ENCODE results near the gene STX10. TPM values are rescaled to one million over a fixed set of nuclear protein-coding genes. Genes with fewer than 3 reads are reported as not detected.
A peak's percentile ranks its signal among the peaks of the same experiment; 100 is the strongest.

Gene STX10
- total and polyA plus RNA-seq, 9 of the 15 experiments (the other 6 are each of a cell fraction or from before 2014, with no cell fraction given): 0.51 to 66.3 (median 31.0) TPM

DNA sequence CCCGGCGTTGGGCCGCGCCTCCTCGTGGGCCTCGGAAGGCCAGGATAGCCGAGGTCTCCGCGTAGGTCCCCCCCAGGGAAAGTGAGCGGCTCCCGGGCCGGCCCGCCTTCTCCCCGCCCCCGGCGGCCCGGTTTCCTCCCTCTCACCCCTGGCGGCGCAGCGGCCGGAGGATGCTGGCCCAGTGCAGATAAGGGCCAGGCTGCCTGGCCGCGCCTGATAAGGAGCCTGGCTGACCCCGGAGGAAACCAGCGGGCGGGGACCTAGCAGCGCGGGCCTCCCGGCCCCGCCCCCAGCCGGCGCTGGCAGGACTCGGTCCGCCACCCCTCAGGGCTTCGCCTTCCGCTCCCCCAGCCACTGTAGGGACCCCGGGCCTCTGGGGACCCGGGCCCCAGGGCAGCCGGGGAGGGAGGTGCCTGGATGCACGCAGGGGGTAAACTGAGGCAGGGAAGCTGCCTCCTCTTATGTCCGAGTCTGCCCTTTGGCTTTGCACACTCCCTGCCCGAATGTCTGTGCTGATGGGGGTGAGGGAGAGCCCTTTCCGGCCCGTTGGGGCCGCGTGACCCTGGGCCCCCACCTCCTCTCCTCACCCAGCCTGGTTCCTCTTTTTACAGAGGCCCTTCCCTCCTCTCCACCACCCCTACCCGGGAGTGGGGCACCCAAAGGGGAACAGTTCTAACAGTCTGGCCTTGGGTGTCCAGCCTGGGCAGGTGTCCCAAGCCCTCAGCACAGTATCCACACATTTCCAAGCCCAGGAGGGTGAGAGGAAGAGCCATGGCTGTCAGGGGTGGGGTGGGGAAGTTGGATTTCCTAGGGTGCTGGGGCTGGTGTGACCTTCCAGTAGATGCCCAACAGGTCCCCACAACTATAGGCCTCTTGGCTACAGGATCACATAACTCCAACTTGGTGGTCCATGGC lies 47.3 kb downstream of the STX10 start, which contains the start of gene LYL1 (continued):
- TF ChIP-seq NCOA6 (IDR thresholded peaks at IDR 0.05) (peak; percentile 43; the same call in 1 of the 2 replicates), MAFG (tag; conservative IDR thresholded peaks at IDR 0.05) (no peak), HNRNPUL1 (IDR thresholded peaks at IDR 0.05; ENCODE audit: low read length) (no peak), GTF2F1 (IDR thresholded peaks at IDR 0.05; ENCODE audit: low read depth, low read length) (no peak; the same call in 1 of the 2 replicates), CREBBP (IDR thresholded peaks at IDR 0.05; ENCODE audit: low read depth, low read length) (no peak), ZNF324 (CRISPR knock-in tag; IDR thresholded peaks at IDR 0.05) (no peak), SRF (CRISPR knock-in tag; IDR thresholded peaks at IDR 0.05) (peak in 1 of 2 experiments; percentile 81; a peak in 2 of 4 replicates), ZC3H4 (CRISPR knock-in tag; IDR thresholded peaks at IDR 0.05; ENCODE audit: borderline replicate concordance) (no peak; the same call in 1 of the 2 replicates), ZFPM2 (CRISPR knock-in tag; IDR thresholded peaks at IDR 0.05) (no peak), CEBPB (tag; IDR thresholded peaks at IDR 0.05) (no peak), FOXJ2 (tag; IDR thresholded peaks at IDR 0.05) (peak; percentile 49; the same call in 1 of the 2 replicates), FOXM1 (IDR thresholded peaks at IDR 0.05; ENCODE audit: low read depth) (peak; percentile 93), FOXM1 (CRISPR knock-in tag; IDR thresholded peaks at IDR 0.05; ENCODE audit: low read depth) (0 out of 2 replicates have a peak, but pooled peaks have one; percentile 78), CHD1 (IDR thresholded peaks at IDR 0.05; ENCODE audit: low read length) (no peak), ZBTB17 (CRISPR knock-in tag; IDR thresholded peaks at IDR 0.05) (peak; percentile 84), PTRF (tag; IDR thresholded peaks at IDR 0.05) (no peak), SAFB (IDR thresholded peaks at IDR 0.05; ENCODE audit: borderline replicate concordance, low read depth, low read length) (peak; percentile 64)
- TF ChIP-seq, protein P1, sequence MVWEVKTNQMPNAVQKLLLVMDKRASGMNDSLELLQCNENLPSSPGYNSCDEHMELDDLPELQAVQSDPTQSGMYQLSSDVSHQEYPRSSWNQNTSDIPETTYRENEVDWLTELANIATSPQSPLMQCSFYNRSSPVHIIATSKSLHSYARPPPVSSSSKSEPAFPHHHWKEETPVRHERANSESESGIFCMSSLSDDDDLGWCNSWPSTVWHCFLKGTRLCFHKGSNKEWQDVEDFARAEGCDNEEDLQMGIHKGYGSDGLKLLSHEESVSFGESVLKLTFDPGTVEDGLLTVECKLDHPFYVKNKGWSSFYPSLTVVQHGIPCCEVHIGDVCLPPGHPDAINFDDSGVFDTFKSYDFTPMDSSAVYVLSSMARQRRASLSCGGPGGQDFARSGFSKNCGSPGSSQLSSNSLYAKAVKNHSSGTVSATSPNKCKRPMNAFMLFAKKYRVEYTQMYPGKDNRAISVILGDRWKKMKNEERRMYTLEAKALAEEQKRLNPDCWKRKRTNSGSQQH (CRISPR knock-in tag; IDR thresholded peaks at IDR 0.05): no peak
- TF ChIP-seq, protein P2, sequence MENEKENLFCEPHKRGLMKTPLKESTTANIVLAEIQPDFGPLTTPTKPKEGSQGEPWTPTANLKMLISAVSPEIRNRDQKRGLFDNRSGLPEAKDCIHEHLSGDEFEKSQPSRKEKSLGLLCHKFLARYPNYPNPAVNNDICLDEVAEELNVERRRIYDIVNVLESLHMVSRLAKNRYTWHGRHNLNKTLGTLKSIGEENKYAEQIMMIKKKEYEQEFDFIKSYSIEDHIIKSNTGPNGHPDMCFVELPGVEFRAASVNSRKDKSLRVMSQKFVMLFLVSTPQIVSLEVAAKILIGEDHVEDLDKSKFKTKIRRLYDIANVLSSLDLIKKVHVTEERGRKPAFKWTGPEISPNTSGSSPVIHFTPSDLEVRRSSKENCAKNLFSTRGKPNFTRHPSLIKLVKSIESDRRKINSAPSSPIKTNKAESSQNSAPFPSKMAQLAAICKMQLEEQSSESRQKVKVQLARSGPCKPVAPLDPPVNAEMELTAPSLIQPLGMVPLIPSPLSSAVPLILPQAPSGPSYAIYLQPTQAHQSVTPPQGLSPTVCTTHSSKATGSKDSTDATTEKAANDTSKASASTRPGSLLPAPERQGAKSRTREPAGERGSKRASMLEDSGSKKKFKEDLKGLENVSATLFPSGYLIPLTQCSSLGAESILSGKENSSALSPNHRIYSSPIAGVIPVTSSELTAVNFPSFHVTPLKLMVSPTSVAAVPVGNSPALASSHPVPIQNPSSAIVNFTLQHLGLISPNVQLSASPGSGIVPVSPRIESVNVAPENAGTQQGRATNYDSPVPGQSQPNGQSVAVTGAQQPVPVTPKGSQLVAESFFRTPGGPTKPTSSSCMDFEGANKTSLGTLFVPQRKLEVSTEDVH (IDR thresholded peaks at IDR 0.05; ENCODE audit: low read depth, partially characterized antibody): no peak
- TF ChIP-seq, protein P3, sequence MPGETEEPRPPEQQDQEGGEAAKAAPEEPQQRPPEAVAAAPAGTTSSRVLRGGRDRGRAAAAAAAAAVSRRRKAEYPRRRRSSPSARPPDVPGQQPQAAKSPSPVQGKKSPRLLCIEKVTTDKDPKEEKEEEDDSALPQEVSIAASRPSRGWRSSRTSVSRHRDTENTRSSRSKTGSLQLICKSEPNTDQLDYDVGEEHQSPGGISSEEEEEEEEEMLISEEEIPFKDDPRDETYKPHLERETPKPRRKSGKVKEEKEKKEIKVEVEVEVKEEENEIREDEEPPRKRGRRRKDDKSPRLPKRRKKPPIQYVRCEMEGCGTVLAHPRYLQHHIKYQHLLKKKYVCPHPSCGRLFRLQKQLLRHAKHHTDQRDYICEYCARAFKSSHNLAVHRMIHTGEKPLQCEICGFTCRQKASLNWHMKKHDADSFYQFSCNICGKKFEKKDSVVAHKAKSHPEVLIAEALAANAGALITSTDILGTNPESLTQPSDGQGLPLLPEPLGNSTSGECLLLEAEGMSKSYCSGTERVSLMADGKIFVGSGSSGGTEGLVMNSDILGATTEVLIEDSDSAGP (CRISPR knock-in tag; IDR thresholded peaks at IDR 0.05): no peak

Measured in K562 (cell line).